Activated naive CD8-positive, alpha-beta T cell treated with anti-CD3 and anti-CD28 coated beads, Interleukin-2, amount 10 ng/mL, durations not matched to agents 7 days and 5 days (primary cell): ENCODE measurements around the gene ADH6. TPM values are rescaled to one million over a fixed set of nuclear protein-coding genes. Genes with fewer than 3 reads are reported as not detected.

Source experiments
- ATAC-seq: fragments of 150-1000 bp; cut with Tn5 transposase; one replicate; pipeline ENCODE4 v1.10.0; 2021; ENCODE audit warnings: low read depth, moderate library complexity
- POLR2A ChIA-PET: fragments of 350-600 bp; sonication (Branson Sonifier 250); formaldehyde crosslinking; loops from one replicate; lab custom pipeline; 2021; ENCODE audit warnings: antibody characterized with exemption; lab: Charles Lee
- DNase-seq: peaks from one replicate; pipeline ENCODE4 v3.0.0; 2021
- H3K27ac Mint-ChIP-seq: one replicate; pipeline ENCODE4 v1.8.0; 2022; ENCODE audit warnings: mild to moderate bottlenecking, mixed read lengths
- H3K27me3 Mint-ChIP-seq: one replicate; pipeline ENCODE4 v1.8.0; 2022; ENCODE audit warnings: mild to moderate bottlenecking, moderate library complexity, mixed read lengths
- H3K36me3 Mint-ChIP-seq: one replicate; pipeline ENCODE4 v1.8.0; 2021; ENCODE audit warnings: mild to moderate bottlenecking, mixed read lengths
- H3K4me1 Mint-ChIP-seq: one replicate; pipeline ENCODE4 v1.8.0; 2021; ENCODE audit warnings: mixed read lengths
- H3K4me3 Mint-ChIP-seq: one replicate; pipeline ENCODE4 v1.8.0; 2022; ENCODE audit warnings: mild to moderate bottlenecking, moderate library complexity, mixed read lengths
- H3K9me3 Mint-ChIP-seq: one replicate; pipeline ENCODE4 v1.8.0; 2021; ENCODE audit warnings: mixed read lengths
- total RNA-seq, 2 experiments: library from RNA; stranded (reverse); gene quantifications; one replicate each; pipeline ENCODE4 v1.2.3, GENCODE V29; 2021

ADH6 gene
- total RNA-seq, 2 experiments from 2014 or later: not detected

- Mint-ChIP-seq H3K36me3 (no peaks in the 10 kb centered on the region), H3K27me3 (no peaks in the 10 kb centered on the region), H3K4me1 (no peaks in the 10 kb centered on the region), H3K9me3 (peaks cover 9% of the 10 kb centered on the region), H3K4me3 (no peak overlapping the region), H3K27ac (no peak overlapping the region)
- no peak for DNase-seq
- POLR2A ChIA-PET: no interaction called here
- ATAC-seq: no peak
Observed at GRCh38 chr4:99179178-99179577, 39.9 kb downstream of the ADH6 start.

- Mint-ChIP-seq H3K9me3 (peaks cover 6% of the 10 kb centered on the region), H3K27me3 (peaks cover 6% of the 10 kb centered on the region), H3K4me1 (no peaks in the 10 kb centered on the region), H3K4me3 (no peak overlapping the region), H3K36me3 (peaks cover 2% of the 10 kb centered on the region), H3K27ac (no peak overlapping the region)
- POLR2A ChIA-PET: no interaction called here
- no peak for ATAC-seq
- no peak for DNase-seq
Observed at GRCh38 chr4:99166544-99166943, 52.5 kb downstream of the ADH6 start.

GRCh38 chr4:99165978-99166377, 53.1 kb downstream of the ADH6 start:
- H3K27me3 Mint-ChIP-seq: peaks cover 6% of the 10 kb centered on the region
- DNase-seq (no peak), ATAC-seq (no peak)
- peaks cover 6% of the 10 kb centered on the region for H3K9me3 Mint-ChIP-seq
- H3K27ac Mint-ChIP-seq: no peak overlapping the region
- no peaks in the 10 kb centered on the region for H3K36me3 Mint-ChIP-seq
- H3K4me1 Mint-ChIP-seq: no peaks in the 10 kb centered on the region
- H3K4me3 Mint-ChIP-seq: no peak overlapping the region
- POLR2A ChIA-PET: no interaction called here

GRCh38 chr4:99161373-99162099, 57.5 kb downstream of the ADH6 start:
- DNase-seq (no peak), ATAC-seq (no peak)
- H3K4me3 Mint-ChIP-seq: no peak overlapping the region

GRCh38 chr4:99159699-99160098, 59.3 kb downstream of the ADH6 start:
- no peaks in the 10 kb centered on the region for H3K36me3 Mint-ChIP-seq
- no peak overlapping the region for H3K4me3 Mint-ChIP-seq
- DNase-seq: no peak
- H3K4me1 Mint-ChIP-seq: no peaks in the 10 kb centered on the region
- H3K27ac Mint-ChIP-seq: no peak overlapping the region
- no peaks in the 10 kb centered on the region for H3K27me3 Mint-ChIP-seq
- ATAC-seq: no peak
- POLR2A ChIA-PET: no interaction called here
- peaks cover under 1% of the 10 kb centered on the region for H3K9me3 Mint-ChIP-seq

More at GRCh38 chr4:99161373-99162099, 57.5 kb downstream of the ADH6 start:
- no peak overlapping the region for H3K27ac Mint-ChIP-seq
- no peaks in the 10 kb centered on the region for H3K36me3 Mint-ChIP-seq
- POLR2A ChIA-PET: no interaction called here
- no peaks in the 10 kb centered on the region for H3K27me3 Mint-ChIP-seq
- no peaks in the 10 kb centered on the region for H3K4me1 Mint-ChIP-seq
- H3K9me3 Mint-ChIP-seq: peaks cover 2% of the 10 kb centered on the region

GRCh38 chr4:99157478-99157935, 61.5 kb downstream of the ADH6 start:
- DNase-seq (no peak), ATAC-seq (no peak)
- Mint-ChIP-seq H3K27ac (no peak overlapping the region), H3K36me3 (no peaks in the 10 kb centered on the region), H3K9me3 (peaks cover 3% of the 10 kb centered on the region), H3K27me3 (no peaks in the 10 kb centered on the region), H3K4me1 (no peaks in the 10 kb centered on the region), H3K4me3 (no peak overlapping the region)
- POLR2A ChIA-PET: no interaction called here

- no peak overlapping the region for H3K27ac Mint-ChIP-seq
- peaks cover 3% of the 10 kb centered on the region for H3K9me3 Mint-ChIP-seq
- no peaks in the 10 kb centered on the region for H3K27me3 Mint-ChIP-seq
- H3K4me3 Mint-ChIP-seq: no peak overlapping the region
- POLR2A ChIA-PET: no interaction called here
- no peaks in the 10 kb centered on the region for H3K4me1 Mint-ChIP-seq
- ATAC-seq: no peak
- no peaks in the 10 kb centered on the region for H3K36me3 Mint-ChIP-seq
- DNase-seq: no peak
Observed at GRCh38 chr4:99156992-99157391, 62.1 kb downstream of the ADH6 start.

GRCh38 chr4:99154658-99155342, 64.2 kb downstream of the ADH6 start:
- Mint-ChIP-seq H3K36me3 (no peaks in the 10 kb centered on the region), H3K4me3 (no peak overlapping the region), H3K27me3 (peaks cover 6% of the 10 kb centered on the region), H3K27ac (no peak overlapping the region), H3K9me3 (peaks cover 7% of the 10 kb centered on the region), H3K4me1 (peaks cover under 1% of the 10 kb centered on the region)
- POLR2A ChIA-PET: no interaction called here
- no peak for DNase-seq
- ATAC-seq: no peak

Other genes with a start within 250 kb of the ADH6 start
- gene METAP1, start 223.5 kb downstream of the ADH6 start, total RNA-seq: 10 to 100 TPM; 50.8 to 51.7 TPM
- 100 to 1,000 TPM in 1 of 2 experiments, 10 to 100 TPM in 1; 97.1 to 103 TPM for gene ADH5, start 130.5 kb downstream of the ADH6 start, total RNA-seq
- gene ADH4, start 74.9 kb downstream of the ADH6 start, total RNA-seq: not detected
- gene ADH1A, start 71.7 kb upstream of the ADH6 start, total RNA-seq: not detected
- not detected for gene ADH1B, start 102.2 kb upstream of the ADH6 start, total RNA-seq
- gene ADH1C, start 133.5 kb upstream of the ADH6 start, total RNA-seq: not detected
- gene ADH7, start 216.1 kb upstream of the ADH6 start, total RNA-seq: not detected